HS-27A (cell line): ENCODE measurements around the gene SCNN1A.

Experiments
- DNase-seq: peaks from one replicate; pipeline ENCODE4 v3.0.0-alpha.2; 2012; ENCODE audit warnings: low read depth, missing footprints

SCNN1A gene

DNA sequence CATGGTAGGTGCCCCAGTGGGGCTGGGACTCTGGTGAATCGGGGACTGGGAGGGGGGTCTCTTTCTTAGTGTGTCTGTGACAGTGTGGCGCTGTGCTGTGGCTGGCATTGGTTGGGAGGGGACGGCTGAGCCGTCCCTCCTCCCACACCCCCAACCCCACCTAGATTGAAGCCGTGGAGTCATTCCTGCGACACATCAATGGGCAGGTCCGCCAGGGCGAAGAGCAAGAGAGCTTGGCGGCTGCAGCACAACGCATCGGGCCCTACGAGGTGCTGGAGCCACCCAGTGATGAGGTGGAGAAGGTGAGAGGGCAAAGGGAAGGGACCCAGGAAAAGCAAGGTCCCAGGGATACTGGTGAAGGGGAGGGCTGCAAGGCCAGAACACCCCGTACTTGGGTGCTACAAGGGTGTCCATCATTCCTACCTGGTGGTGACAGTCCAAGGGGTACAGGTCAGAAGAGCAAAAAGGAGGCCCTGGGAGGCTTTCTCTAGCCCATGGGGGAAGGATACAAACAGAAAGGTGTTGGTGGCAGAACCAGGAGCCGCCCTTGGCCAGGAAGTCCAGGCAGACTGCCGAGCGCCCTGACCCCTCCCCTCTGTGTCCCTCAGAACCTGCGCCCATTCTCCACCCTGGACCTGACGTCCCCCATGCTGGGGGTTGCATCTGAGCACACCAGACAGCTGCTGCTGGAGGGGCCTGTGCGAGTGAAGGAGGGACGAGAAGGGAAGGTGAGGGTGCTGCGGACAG lies 57.5 kb downstream of the SCNN1A start:
- no peak for DNase-seq

- DNase-seq: no peak
Measured at GRCh38 chr12:6316921-6317692, 58.3 kb downstream of the SCNN1A start.

GRCh38 chr12:6315704-6316597 lies 59.4 kb downstream of the SCNN1A start:
- no peak for DNase-seq

DNA sequence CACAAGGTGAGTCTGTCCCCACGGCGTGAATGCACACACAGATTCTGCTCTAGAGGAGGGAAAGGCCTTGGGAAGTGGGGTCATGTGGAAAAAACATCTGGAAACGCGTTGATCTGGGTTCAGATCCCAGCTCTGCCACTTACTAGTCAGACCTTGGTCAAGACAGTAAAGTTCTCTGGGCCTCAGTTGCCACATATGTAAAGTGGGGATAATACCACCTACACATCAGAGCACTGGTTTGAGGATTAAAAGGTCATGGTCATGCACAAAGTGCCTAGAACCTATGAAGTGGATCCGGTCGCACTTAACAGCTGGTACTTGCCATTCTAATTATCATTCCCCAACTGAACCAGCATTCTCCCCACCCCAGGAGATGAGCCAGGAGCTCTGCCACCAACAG lies 60.2 kb downstream of the SCNN1A start:
- no peak for DNase-seq

GRCh38 chr12:6314776-6315175 lies 60.6 kb downstream of the SCNN1A start:
- no peak for DNase-seq

DNA sequence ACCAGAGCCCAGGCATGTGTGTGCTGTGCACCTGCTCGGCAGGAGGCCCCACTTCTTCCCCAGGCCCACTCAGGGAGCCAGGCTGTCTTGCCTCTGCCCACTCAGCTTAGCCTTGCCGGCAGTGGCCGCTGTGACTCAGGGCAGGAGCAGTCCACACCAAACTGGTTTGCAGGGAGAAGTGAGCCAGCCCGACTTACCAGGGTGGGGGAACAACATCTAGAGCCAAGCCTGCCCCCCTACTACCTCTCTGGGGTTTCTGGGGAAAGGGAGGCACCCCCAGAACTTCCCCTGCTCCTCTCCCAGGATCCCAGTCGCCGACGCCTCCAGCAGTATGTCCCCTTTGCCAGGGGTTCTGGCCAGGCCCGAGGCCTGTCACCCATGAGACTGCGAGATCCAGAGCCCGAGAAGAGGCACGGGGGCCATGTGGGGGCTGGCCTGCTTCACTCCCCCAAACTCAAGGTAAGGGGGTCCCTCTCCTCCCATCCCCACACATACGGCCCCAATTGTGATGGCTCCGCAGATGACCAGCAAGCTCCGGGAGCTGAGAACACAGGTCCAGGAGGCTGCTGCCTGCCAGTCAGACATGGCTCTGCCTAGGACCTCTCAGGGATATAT lies 61.9 kb downstream of the SCNN1A start:
- no peak for DNase-seq

- no peak for DNase-seq
Measured at GRCh38 chr12:6312529-6313325, 62.6 kb downstream of the SCNN1A start.

- DNase-seq: no peak
Measured at GRCh38 chr12:6311822-6312528, 63.4 kb downstream of the SCNN1A start.

DNA sequence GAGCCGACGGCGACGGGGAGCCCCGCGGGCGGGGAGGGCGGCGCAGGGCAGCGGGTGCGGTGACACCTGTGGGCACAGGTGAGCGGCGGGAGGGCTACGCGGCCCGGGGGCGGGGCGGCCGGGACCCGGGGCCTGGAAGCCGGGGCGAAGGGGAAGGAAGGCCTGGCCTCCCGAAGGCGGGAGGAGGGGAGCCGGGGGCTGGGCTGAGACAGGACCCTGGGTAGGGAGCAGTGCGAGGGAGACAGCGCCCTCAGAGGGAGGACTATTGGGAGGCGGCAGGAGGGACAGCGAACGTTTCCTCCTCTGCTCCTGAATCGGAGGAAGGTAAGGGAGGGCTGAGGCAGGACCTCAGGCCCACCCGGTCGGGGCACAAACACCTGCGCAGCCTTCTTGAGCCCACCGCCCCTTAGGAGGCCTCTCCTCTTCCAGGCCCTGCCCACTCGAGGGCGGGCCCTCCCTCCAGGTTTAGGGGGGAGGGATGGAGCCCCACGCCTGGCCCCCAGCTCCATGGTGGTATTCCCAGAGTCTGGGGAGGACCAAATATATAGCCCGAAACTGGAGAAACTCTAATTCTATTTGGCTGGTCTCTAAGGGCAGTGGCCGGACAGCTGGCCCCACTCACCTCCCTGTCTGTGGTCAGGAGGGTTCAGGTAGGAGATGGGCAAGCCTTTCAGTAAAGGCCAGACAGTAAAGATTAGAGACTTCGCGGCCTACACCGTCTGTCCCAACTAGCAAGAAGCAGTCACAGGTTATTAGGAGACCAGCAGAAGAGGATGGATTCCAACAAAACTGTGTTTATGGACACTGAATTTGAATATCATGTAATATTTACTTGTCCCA lies 64.4 kb downstream of the SCNN1A start:
- no peak for DNase-seq

DNA sequence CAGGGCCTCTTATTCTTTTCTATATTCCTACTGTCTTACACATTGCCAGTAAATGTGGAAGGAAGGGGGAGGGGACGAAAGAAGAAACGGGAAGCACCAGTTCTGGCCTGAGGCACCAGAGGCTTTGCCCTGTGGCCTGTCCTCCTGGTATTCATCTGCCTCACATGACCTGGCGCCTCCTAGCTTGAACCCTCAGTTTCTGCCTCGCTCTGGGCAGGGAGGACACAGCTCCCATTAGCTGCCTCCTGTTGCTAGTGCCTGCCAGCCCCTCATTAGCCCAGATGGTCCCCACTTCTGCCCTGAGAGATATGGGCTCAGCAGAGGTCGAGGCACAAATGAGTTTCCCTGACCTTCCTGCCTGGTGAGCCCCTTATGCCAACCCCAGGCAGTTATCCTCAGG lies 67.8 kb downstream of the SCNN1A start:
- no peak for DNase-seq

DNA sequence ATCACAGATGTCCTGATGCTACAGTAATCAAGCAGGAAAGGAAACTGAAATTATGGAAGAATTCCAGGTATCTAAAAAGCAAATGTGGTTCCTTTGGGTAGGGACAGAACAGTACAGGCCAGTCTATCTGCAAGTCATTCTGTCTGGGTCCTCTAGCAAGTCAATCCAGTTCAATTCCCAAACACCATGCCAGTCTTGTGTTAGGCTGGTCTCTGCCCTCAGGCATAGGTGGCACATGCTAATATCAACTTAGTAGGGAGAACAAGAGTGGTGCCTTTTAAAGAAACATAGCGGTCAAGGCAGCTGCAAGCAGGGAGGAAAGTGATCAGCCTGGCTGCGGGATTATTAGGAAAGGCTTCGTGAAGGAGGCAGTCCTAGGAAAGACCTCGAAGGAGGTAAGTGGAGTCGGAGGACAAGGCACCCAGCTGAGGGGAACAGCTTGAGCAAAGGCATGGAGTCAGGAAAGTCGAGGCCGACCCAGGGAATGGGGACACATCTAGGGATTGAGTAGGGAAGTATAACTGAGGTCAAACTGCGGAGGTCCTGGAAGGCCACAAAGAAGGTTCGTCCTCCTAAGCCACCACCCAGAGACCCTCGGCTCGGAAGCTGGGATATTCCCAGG lies 68.7 kb downstream of the SCNN1A start:
- DNase-seq: no peak

- no peak for DNase-seq
Measured at GRCh38 chr12:6306151-6306550, 69.2 kb downstream of the SCNN1A start.

DNA sequence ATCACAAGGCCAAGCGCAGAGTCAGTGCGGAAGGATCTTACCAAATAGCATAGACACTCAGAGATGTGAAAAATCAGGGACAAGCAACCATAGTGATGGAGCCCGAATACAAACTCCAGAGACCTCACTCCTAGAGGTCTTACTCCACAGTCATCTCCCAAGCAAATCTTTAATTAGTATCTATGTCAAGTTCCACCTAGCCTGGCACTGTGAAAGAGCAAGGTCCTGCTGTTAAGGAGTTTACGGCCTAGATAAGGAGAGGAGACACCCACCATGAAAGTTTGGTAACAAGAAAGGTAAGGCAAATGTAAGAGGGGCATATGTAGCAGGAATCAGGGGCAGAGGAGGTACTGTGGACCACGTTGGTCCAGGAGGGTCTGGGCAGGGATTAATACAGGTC lies 72.3 kb downstream of the SCNN1A start:
- no peak for DNase-seq

DNA sequence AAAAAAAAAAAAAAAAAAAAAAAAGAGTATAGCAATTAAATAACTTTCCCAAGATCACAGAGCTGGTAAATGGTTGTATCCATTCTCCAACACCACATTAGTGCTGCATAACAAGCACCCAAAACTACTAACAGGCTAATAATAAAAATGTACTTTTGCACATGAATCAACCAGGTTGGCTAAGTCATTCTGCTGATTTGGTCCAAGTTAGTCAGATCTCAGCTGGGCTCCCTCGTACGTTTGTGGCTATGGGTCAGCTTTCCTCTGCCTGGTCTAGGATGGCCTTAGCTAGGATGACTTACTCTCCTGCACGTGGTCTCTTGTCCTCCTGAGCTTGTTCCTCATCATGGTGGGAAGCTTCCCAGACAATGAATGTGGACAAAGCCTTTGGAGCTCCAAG lies 72.7 kb downstream of the SCNN1A start:
- DNase-seq: no peak

DNA sequence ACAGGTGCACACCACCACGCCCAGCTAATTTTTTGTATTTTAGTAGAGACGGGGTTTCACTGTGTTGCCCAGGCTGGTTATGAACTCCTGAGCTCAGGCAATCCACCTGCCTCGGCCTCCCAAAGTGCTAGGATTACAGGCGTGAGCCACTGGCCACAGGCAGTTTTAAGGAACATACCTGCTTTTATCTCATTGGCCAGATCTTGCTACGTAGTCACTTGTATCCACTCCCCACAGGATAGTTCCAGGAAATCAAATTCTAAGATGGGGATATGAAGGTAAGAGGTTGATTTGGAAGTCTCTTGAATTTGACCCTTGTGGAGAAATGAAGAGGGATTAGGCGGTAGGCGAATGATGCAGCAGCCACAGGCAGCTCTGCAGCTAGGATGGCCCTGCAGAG lies 73.6 kb downstream of the SCNN1A start:
- DNase-seq: no peak

DNA sequence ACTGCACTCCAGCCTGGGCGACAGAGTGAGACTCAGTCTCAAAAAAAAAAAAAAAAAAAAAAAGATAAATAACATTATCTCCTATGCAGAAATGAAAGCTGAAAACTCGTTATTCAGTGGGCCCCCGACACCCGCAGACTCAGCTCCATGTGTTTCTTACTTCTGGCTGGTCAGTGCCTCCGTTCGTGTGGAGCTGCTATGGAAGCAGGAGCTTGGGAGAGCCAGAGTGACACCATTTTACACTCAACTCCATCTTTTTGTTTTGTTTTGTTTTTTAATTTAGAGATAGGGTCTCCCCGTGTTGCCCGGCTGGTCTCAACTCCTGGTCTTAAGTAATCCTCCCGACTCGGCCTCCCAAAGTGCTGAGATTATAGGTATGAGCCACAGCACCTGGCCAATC lies 78.2 kb downstream of the SCNN1A start:
- no peak for DNase-seq
